Activated naive CD8-positive, alpha-beta T cell treated with anti-CD3 and anti-CD28 coated beads, Interleukin-2, amount 50 U/mL, for 24 hours (primary cell): ENCODE data around the gene AGRN.

Source experiments
- ATAC-seq: fragments of 150-1000 bp; cut with Tn5 transposase; one replicate; pipeline ENCODE4 v1.10.0; 2021
- DNase-seq: peaks from one replicate; pipeline ENCODE4 v3.0.0; 2021
- H3K27ac Mint-ChIP-seq: one replicate; pipeline ENCODE4 v1.8.0; 2021; ENCODE audit warnings: mild to moderate bottlenecking, mixed read lengths
- H3K27me3 Mint-ChIP-seq: one replicate; pipeline ENCODE4 v1.8.0; 2021; ENCODE audit warnings: mixed read lengths
- H3K36me3 Mint-ChIP-seq: one replicate; pipeline ENCODE4 v1.8.0; 2021; ENCODE audit warnings: low read depth, mixed read lengths
- H3K4me1 Mint-ChIP-seq: one replicate; pipeline ENCODE4 v1.8.0; 2021; ENCODE audit warnings: mixed read lengths
- H3K4me3 Mint-ChIP-seq: one replicate; pipeline ENCODE4 v1.8.0; 2021; ENCODE audit warnings: mild to moderate bottlenecking, moderate library complexity, mixed read lengths
- H3K9me3 Mint-ChIP-seq: one replicate; pipeline ENCODE4 v1.8.0; 2021; ENCODE audit warnings: mixed read lengths

AGRN gene

DNA sequence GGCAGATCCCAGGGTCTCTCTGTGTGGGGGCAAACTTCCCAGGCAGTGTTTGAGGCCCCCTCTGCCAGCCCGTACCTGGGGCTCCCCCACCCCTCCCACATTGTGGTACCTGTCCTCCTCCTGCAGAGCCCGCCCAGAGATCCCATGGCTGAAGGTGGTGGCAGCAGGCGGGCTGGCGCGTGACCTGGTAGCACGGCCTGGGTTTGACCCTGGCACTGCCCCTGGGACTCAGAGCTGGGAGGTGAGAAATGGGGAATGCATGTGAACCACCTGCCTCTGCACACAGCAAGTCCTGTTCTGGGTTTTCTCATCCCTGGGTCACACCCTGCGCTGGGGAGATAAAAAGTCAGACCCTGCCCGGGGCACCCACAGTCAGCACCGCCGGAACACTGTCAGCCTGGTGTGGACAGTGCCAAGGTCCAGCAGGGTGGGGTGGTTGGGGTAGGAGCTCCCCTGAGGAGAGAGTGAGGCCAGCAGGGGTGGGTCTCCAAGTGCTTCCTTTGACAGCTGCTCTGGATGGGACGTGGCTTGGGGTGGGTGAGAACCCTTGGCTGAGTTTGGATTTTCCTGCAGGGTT is 11.8 kb downstream of the AGRN start:
- ATAC-seq = no peak
- Mint-ChIP-seq H3K27ac (no peak overlapping the region), H3K4me3 (peak overlapping the region; percentile 27), H3K36me3 (no peaks in the 10 kb centered on the region), H3K27me3 (peaks cover 9% of the 10 kb centered on the region), H3K4me1 (peaks cover 7% of the 10 kb centered on the region), H3K9me3 (no peaks in the 10 kb centered on the region)
- DNase-seq = no peak

DNA sequence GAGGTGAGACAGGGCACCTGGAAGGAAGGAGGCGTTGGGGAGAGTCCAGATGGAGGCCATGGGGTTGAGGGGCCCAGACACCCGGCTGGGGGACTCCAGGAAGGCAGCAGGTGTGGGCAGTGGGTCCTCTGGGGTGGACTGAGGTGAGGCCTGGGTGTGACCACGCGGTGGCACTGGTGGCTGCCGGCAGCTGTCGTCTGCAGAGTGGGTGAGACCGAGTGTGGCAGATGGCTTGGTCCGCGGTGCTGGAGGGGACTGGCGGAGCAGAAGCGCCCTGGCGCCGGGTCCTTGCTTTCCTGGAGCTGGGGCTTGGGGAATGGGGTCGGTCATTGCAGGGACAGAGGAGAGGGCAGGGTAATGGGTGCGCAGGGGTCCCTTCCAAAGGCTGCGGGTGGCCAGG is 12.5 kb downstream of the AGRN start:
- H3K27ac Mint-ChIP-seq = no peak overlapping the region
- H3K27me3 Mint-ChIP-seq = peaks cover 8% of the 10 kb centered on the region
- DNase-seq (no peak), ATAC-seq (no peak)
- peak overlapping the region; percentile 27 for H3K4me3 Mint-ChIP-seq
- H3K36me3 Mint-ChIP-seq = no peaks in the 10 kb centered on the region
- peaks cover 7% of the 10 kb centered on the region for H3K4me1 Mint-ChIP-seq
- no peaks in the 10 kb centered on the region for H3K9me3 Mint-ChIP-seq

DNA sequence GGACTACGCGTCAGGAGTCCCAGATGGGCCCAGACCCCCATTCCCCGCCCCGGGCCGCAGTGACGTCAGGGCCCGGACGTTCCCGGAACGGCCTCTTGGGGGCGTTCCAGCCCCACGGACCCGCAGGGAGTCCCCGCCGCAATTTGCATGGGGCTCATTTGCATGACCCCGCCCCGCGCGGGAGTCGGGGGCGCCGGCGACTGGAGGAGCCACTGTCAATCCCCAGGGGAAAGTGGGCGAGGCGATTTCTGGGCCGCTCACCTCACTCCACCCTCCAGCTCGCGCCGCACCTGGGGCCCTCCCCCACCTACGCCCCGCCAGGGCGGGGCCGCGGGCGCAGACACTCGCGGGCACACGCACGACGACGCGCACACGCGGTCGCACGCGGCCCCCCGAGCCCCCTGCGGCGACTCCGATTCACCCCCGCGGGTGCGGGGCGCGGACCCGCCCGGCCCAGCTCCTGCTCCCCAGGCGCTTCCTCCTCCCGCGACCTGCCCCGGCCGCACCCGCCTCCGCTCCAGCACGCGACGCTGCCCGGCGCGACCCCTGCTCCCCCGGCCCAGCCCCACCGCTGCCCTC is 13.2 kb downstream of the AGRN start:
- peaks cover 8% of the 10 kb centered on the region for H3K27me3 Mint-ChIP-seq
- ATAC-seq (peak; percentile 95), DNase-seq (peak; percentile 96)
- H3K4me3 Mint-ChIP-seq = no peak overlapping the region
- H3K36me3 Mint-ChIP-seq = no peaks in the 10 kb centered on the region
- peaks cover 7% of the 10 kb centered on the region for H3K4me1 Mint-ChIP-seq
- no peaks in the 10 kb centered on the region for H3K9me3 Mint-ChIP-seq
- H3K27ac Mint-ChIP-seq = no peak overlapping the region

DNA sequence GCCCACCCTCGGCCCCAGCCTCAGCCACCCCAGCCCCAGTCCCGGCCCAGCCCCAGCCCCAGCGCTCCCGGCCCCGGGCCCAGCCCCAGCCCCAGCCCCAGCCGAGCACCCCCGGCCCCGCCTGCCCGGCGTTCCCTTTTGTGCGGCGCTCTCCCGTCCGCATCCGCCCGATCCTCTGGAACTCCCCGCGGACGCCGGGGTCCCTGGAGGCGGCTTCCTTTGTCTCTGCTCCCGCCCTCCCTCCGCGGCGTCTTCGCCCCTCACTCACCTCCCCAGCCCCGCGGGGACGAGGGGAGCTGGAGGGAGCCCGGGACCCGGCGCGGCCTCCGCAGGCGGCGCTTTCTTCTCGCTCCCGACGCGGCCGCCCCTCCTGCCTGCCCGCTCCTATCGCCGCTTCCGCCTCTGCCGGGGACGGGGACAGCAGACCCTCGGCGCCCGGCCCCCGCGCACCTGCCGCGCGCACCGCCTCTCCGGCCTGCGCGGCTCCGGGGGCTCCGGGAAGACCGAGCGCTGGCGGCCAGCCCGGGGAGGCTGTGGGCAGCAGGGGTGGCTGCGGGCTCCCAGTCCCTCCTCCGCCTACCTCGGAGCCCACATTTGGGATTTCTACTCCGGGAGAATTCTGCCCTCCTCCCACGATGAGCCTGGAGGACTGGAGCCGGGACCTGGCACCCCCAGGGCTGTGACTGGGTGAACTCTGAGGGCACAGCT is 14.0 kb downstream of the AGRN start:
- ATAC-seq (no peak), DNase-seq (peak; percentile 35)
- H3K9me3 Mint-ChIP-seq = no peaks in the 10 kb centered on the region
- H3K4me3 Mint-ChIP-seq = peak overlapping the region; percentile 53
- H3K36me3 Mint-ChIP-seq = no peaks in the 10 kb centered on the region
- H3K4me1 Mint-ChIP-seq = peaks cover 13% of the 10 kb centered on the region
- no peak overlapping the region for H3K27ac Mint-ChIP-seq
- peaks cover 12% of the 10 kb centered on the region for H3K27me3 Mint-ChIP-seq

DNA sequence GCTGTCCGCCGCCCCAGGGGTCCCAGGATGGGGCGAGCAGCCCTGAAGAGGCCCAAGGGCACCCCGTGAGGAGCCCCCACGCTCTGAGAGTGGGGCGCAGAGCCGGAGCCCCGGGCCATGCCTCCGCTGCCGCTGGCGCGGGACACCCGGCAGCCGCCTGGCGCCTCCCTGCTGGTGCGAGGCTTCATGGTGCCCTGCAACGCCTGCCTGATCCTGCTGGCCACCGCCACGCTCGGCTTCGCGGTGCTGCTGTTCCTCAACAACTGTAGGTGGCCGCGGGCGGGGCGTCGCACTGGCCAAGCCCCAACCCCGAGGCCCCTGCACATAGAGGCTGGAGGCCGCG is 14.5 kb downstream of the AGRN start:
- Mint-ChIP-seq H3K27ac (no peak overlapping the region), H3K27me3 (peaks cover 13% of the 10 kb centered on the region), H3K9me3 (no peaks in the 10 kb centered on the region), H3K4me1 (peaks cover 19% of the 10 kb centered on the region), H3K4me3 (peak overlapping the region; percentile 53), H3K36me3 (no peaks in the 10 kb centered on the region)
- ATAC-seq = no peak
- no peak for DNase-seq

DNA sequence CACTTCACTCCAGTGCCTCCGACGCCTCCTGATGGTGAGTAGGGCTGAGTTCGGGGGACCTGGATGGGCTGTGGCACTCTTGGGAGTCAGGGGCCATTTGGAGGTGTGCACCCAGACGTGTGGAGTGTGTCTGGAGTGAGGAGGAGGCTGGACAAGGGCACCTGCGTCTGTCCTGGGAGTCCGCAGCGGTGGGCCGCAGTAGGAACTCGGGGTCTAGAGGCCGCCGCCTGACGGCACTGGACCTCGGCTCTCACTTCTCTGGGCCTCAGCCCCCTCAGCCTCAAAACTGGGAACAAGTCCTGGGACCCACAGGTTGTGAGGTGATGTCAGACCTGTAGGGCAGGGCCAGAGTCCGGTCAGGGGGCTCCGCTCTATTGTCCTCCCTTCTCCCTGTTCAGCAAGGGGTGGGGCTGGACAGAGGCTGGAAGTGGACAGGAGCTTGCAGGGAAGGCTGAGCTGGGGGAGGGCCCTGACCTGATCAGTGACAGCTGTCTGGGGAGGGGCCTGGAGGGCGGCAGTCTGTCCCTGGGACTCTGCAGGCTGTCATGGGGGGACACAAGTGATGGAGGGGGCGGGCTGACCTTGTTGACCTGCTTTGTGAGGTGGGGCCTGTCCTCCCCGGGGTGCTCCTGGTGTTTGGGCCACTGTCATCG is 15.5 kb downstream of the AGRN start:
- H3K4me3 Mint-ChIP-seq = no peak overlapping the region

DNA sequence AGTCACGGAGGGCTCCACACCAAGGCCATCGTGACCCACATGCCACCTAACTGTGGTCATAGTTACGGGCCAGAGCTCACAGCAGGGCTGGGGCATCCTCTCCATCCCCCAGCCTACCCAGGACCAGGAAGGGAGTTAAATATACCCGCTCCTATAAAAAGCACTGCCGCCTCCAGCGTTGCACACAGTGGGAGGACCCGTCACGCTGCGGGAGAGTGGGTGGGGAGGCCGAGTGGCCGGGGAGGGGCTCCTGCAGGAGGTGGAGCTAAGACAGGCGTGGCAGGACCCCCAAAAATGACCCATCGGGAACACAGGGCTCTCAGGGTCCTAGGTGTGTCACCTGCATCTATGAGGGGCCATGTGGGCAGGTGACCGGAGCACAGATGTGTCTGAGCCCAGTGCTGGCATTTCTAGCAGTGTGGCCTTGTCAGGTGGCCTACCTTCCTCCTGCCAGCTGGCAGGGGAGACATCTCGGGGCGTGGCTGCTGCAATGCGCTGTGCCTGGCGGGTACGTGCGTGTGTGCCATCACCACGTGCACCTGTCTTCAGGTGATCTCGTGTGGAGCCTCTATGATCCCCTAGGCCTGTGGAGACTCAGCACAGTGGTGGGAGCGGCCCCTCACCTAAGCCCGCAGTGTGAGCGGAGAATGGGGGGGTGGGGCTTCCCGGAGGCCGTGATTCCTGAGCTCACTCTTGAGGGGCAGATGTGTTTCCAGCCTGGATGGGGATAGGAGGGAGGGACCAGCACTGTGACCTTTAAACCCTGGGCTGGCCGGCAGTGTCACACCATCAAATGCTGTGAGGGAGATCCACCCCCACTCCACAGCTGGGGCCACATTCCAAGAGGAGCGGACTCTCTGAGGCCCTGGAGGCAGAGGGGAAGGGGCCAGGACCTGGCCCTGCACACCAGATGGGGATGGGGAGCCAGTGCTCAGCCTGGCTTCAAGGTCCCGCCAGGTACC is 17.7 kb downstream of the AGRN start:
- no peak overlapping the region for H3K4me3 Mint-ChIP-seq
- peaks cover 15% of the 10 kb centered on the region for H3K27me3 Mint-ChIP-seq

More for the DNA sequence above, 15.5 kb downstream of the AGRN start:
- H3K27ac Mint-ChIP-seq = no peak overlapping the region
- H3K36me3 Mint-ChIP-seq = no peaks in the 10 kb centered on the region
- DNase-seq (no peak), ATAC-seq (no peak)
- H3K4me1 Mint-ChIP-seq = peaks cover 26% of the 10 kb centered on the region
- H3K27me3 Mint-ChIP-seq = peaks cover 18% of the 10 kb centered on the region
- H3K9me3 Mint-ChIP-seq = no peaks in the 10 kb centered on the region

DNA sequence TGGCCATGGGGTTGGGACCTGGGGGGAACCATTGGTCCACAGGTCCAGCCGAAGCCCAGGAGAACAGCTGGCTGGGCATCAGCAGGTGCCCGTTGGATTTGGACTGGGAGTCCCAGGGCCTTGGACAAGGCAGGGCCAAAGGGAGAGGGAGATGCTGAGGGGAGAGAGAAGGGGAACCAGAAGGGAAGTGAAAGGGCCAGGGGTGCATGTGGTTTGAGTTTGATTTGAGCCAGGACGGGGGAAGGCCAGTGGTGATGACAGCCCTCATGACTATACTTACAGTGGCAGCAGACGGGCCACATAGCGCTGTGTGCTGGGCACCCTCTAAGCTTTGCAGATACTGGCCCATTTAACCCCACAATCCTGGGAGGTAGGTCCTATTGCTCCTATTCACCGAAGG is 18.8 kb downstream of the AGRN start:
- H3K27me3 Mint-ChIP-seq = peaks cover 15% of the 10 kb centered on the region
- H3K36me3 Mint-ChIP-seq = no peaks in the 10 kb centered on the region
- no peak overlapping the region for H3K27ac Mint-ChIP-seq
- H3K4me3 Mint-ChIP-seq = no peak overlapping the region
- H3K4me1 Mint-ChIP-seq = peaks cover 19% of the 10 kb centered on the region
- no peaks in the 10 kb centered on the region for H3K9me3 Mint-ChIP-seq
- DNase-seq (no peak), ATAC-seq (no peak)

More for the DNA sequence above, 17.7 kb downstream of the AGRN start:
- Mint-ChIP-seq H3K36me3 (no peaks in the 10 kb centered on the region), H3K4me1 (peaks cover 19% of the 10 kb centered on the region), H3K27ac (no peak overlapping the region), H3K9me3 (no peaks in the 10 kb centered on the region)
- no peak for ATAC-seq
- DNase-seq = no peak

DNA sequence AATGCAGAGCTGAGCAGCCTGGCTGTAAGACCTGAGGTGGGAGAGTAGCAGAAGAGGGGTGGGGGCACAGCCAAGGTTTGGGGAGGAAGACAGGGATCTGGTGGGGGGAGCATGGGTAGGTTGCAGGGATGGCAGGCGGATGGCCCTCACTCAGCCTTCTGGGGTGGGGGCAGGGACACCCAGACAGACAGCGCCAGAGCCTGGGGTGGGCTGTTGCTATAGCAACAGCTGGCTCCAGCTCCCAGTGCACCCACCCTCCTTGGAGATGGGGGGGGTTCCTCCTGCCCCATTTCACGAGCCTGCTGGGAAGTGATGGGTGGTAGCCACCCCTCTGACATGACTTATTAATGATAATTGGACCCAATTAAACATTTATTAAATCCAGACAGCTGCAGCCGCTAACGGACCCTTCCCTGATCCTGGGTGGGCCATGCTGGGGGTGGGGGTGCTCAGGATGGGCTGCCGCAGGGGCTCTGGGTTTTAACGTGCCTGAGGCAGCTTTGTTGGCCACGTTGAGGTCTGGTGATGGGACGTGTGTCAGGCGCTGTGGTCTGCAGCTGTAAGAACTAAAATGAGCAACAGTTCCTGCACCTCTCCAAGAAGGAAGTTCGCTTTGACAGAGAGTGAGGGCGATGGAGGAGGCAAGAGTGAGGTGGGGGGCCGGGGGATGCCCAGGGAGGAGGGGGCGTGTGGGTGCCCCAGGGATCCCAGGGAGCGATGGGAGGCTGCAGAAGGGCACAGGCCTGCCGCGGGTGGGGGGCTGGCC is 19.4 kb downstream of the AGRN start:
- H3K9me3 Mint-ChIP-seq = no peaks in the 10 kb centered on the region
- peak overlapping the region; percentile 50 for H3K4me3 Mint-ChIP-seq
- no peak overlapping the region for H3K27ac Mint-ChIP-seq

DNA sequence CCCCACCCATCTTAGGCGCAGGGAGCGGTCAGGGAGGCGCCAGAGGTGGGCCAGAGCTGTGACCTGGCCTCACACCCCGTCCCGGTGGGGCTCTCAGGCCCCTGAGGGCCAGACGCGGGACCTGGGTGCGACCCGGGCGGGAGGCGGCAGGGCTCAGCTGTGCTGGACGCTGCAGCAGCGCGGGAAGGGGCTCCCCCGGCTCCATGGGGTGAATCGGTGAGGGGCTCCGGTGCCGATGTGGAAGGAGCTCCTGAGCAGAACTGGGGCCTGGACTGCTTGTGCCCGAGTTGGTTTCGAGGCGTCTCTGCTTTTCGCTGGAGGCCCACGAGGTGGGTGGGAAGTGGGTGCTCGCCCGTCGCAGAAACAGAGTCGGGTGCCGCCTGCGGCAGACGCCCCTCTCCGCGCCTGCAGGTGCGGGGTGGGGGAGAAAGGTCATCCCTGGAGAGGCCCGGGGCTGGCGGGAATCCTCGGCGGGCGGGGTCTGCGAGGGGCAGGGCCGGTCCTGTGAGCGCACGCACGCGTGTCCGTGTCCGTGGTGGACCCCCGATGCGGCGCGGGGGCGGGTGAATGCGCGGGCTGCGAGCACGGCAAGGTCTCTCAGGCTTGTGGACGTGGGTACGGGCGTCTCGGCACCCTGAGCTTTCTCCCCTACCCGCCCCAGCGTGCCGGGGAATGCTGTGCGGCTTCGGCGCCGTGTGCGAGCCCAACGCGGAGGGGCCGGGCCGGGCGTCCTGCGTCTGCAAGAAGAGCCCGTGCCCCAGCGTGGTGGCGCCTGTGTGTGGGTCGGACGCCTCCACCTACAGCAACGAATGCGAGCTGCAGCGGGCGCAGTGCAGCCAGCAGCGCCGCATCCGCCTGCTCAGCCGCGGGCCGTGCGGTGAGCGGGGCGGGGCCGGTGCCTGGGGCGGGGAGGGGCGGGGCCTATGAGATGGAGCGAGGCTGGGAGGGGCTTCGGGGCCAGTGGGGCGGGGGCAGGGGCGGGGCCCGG is 20.4 kb downstream of the AGRN start:
- Mint-ChIP-seq H3K4me1 (peaks cover 19% of the 10 kb centered on the region), H3K27ac (no peak overlapping the region), H3K36me3 (peaks cover 2% of the 10 kb centered on the region), H3K9me3 (no peaks in the 10 kb centered on the region), H3K4me3 (peak overlapping the region; percentile 50), H3K27me3 (peaks cover 15% of the 10 kb centered on the region)
- ATAC-seq (peak; percentile 66), DNase-seq (peak; percentile 77)

More for the DNA sequence above, 19.4 kb downstream of the AGRN start:
- ATAC-seq = no peak
- H3K27me3 Mint-ChIP-seq = peaks cover 15% of the 10 kb centered on the region
- H3K36me3 Mint-ChIP-seq = no peaks in the 10 kb centered on the region
- peaks cover 19% of the 10 kb centered on the region for H3K4me1 Mint-ChIP-seq
- DNase-seq = peak; percentile 31

DNA sequence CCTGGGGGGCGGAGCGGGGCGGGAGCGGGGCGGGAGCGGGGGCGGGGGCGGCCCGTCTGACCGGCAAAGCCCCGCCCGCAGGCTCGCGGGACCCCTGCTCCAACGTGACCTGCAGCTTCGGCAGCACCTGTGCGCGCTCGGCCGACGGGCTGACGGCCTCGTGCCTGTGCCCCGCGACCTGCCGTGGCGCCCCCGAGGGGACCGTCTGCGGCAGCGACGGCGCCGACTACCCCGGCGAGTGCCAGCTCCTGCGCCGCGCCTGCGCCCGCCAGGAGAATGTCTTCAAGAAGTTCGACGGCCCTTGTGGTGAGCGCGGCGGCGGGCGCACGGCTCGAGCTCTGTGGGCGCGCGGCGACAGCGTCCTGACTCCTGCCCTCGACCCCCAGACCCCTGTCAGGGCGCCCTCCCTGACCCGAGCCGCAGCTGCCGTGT is 21.2 kb downstream of the AGRN start:
- ATAC-seq (no peak), DNase-seq (no peak)
- Mint-ChIP-seq H3K9me3 (no peaks in the 10 kb centered on the region), H3K4me3 (no peak overlapping the region), H3K36me3 (peaks cover 2% of the 10 kb centered on the region), H3K27me3 (peaks cover 12% of the 10 kb centered on the region), H3K4me1 (peaks cover 19% of the 10 kb centered on the region), H3K27ac (no peak overlapping the region)

DNA sequence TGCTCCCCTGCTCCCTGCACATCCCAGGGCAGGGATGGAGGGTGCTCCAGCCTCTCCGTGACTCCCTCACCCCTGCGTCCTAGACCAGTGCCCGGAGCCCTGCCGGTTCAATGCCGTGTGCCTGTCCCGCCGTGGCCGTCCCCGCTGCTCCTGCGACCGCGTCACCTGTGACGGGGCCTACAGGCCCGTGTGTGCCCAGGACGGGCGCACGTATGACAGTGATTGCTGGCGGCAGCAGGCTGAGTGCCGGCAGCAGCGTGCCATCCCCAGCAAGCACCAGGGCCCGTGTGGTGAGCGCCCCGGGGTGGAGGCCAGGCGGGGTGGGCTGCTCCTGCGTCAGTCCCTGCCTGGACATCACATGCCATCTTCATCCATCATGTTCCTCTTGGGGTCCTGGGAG is 22.0 kb downstream of the AGRN start:
- H3K36me3 Mint-ChIP-seq = peaks cover 2% of the 10 kb centered on the region
- no peak overlapping the region for H3K4me3 Mint-ChIP-seq
- peaks cover 10% of the 10 kb centered on the region for H3K27me3 Mint-ChIP-seq
- peaks cover 19% of the 10 kb centered on the region for H3K4me1 Mint-ChIP-seq
- H3K27ac Mint-ChIP-seq = no peak overlapping the region
- no peaks in the 10 kb centered on the region for H3K9me3 Mint-ChIP-seq
- ATAC-seq (no peak), DNase-seq (no peak)

DNA sequence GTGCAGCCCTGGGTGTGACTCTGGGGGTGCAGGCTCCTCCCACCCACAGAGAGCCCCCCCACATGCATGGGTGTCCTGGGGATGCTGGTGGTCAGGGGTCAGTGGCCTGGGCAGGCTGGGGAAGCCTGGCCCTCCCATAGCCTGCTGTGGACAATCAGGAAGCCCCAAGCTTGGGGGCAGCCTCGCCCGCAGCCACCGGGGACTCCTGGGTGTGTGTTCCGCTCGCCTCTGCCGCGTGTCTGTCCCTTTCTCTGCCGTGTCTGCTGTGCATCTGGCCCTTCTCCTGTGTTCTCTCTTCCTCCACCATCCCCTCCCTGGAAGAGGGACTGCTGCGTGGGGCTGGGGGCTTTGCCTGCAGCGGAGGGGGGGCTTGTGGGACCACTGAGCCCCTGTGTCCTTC is 22.9 kb downstream of the AGRN start:
- no peak overlapping the region for H3K27ac Mint-ChIP-seq
- H3K4me1 Mint-ChIP-seq = peaks cover 19% of the 10 kb centered on the region
- no peaks in the 10 kb centered on the region for H3K9me3 Mint-ChIP-seq
- DNase-seq (no peak), ATAC-seq (no peak)
- peaks cover 10% of the 10 kb centered on the region for H3K27me3 Mint-ChIP-seq
- H3K4me3 Mint-ChIP-seq = no peak overlapping the region
- peaks cover 4% of the 10 kb centered on the region for H3K36me3 Mint-ChIP-seq
